Measurements from ENCODE around the gene BMPR1B.
"Not testable (repeated sequence)": the region's sequence is repeated elsewhere in the genome, so short reads cannot be mapped to it uniquely, and the experiment has no call there.

Gene BMPR1B

GRCh38 chr4:95061220-95061619, 303.5 kb downstream of the BMPR1B start:
- TF ChIP-seq, protein P1, sequence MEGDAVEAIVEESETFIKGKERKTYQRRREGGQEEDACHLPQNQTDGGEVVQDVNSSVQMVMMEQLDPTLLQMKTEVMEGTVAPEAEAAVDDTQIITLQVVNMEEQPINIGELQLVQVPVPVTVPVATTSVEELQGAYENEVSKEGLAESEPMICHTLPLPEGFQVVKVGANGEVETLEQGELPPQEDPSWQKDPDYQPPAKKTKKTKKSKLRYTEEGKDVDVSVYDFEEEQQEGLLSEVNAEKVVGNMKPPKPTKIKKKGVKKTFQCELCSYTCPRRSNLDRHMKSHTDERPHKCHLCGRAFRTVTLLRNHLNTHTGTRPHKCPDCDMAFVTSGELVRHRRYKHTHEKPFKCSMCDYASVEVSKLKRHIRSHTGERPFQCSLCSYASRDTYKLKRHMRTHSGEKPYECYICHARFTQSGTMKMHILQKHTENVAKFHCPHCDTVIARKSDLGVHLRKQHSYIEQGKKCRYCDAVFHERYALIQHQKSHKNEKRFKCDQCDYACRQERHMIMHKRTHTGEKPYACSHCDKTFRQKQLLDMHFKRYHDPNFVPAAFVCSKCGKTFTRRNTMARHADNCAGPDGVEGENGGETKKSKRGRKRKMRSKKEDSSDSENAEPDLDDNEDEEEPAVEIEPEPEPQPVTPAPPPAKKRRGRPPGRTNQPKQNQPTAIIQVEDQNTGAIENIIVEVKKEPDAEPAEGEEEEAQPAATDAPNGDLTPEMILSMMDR (IDR thresholded peaks at IDR 0.05), result no peak
- no peak for TF ChIP-seq ZFX (IDR thresholded peaks at IDR 0.05; ENCODE audit: borderline replicate concordance)
- no peak overlapping the region for H3K27ac ChIP-seq

- H3K27ac ChIP-seq, result not testable (repeated sequence)
Observed at GRCh38 chr4:95061801-95062200, 304.0 kb downstream of the BMPR1B start.

GRCh38 chr4:95066050-95066449, 308.3 kb downstream of the BMPR1B start:
- no peak overlapping the region for H3K27ac ChIP-seq
- TF ChIP-seq ZFX (IDR thresholded peaks at IDR 0.05; ENCODE audit: borderline replicate concordance), result no peak
- TF ChIP-seq, protein P1 (IDR thresholded peaks at IDR 0.05), result no peak

- H3K27ac ChIP-seq, result no peak overlapping the region
Observed at GRCh38 chr4:95068401-95068800, 310.6 kb downstream of the BMPR1B start.

DNA sequence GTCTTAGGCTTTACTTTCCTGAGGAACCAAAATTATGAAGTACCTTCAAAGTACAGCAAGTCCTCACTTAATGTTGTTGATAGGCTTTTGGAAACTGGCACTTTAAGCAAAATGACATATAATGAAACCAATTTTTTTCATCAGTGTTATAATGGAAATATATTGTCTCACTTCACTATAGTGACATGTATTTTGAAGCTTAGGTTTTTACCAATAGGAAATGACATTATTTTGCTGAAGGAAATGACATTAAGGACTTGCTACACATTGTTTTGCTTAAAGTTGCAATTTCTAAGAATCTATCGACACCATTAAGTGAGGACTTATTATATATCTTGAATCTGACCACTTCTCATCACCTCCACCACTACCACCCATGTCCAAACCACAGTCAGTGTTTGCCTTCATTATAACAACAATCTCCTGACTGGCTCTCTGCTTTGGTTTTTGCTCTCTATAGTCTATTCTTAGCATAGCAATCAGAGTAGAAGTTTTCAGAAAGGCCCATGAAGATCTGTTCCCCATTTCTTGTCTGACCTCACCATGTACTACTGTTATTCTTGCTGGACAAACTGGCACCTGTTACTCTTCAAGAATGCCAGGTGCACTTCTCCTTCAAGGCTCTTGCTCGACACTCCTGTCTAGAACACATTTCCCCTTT, 311.2 kb downstream of the BMPR1B start:
- no peak for TF ChIP-seq ZFX (IDR thresholded peaks at IDR 0.05; ENCODE audit: borderline replicate concordance)
- TF ChIP-seq, protein P1 (IDR thresholded peaks at IDR 0.05), result no peak
- H3K27ac ChIP-seq, result no peak overlapping the region

More at GRCh38 chr4:95068401-95068800, 310.6 kb downstream of the BMPR1B start:
- no peak for TF ChIP-seq ZFX (IDR thresholded peaks at IDR 0.05; ENCODE audit: borderline replicate concordance)
- TF ChIP-seq, protein P1 (IDR thresholded peaks at IDR 0.05), result no peak

GRCh38 chr4:95071851-95072250, 314.1 kb downstream of the BMPR1B start:
- TF ChIP-seq, protein P1 (IDR thresholded peaks at IDR 0.05), result no peak
- TF ChIP-seq ZFX (IDR thresholded peaks at IDR 0.05; ENCODE audit: borderline replicate concordance), result no peak
- H3K27ac ChIP-seq, result no peak overlapping the region

GRCh38 chr4:95073646-95074045, 315.9 kb downstream of the BMPR1B start:
- H3K27ac ChIP-seq, result no peak overlapping the region
- TF ChIP-seq, protein P1 (IDR thresholded peaks at IDR 0.05), result no peak
- no peak for TF ChIP-seq ZFX (IDR thresholded peaks at IDR 0.05; ENCODE audit: borderline replicate concordance)

GRCh38 chr4:95077864-95078263, 320.1 kb downstream of the BMPR1B start:
- no peak overlapping the region for H3K27ac ChIP-seq
- no peak for TF ChIP-seq ZFX (IDR thresholded peaks at IDR 0.05; ENCODE audit: borderline replicate concordance)
- TF ChIP-seq, protein P1 (IDR thresholded peaks at IDR 0.05), result no peak
